PC-3 (cell line): Measurements from ENCODE around the gene PIGN.

Experiments
- EZH2 ChIP-seq: fragments of 300-600 bp; sonication (generic); IDR thresholded peaks from one replicate; pipeline ENCODE4 v1.6.1; 2017; ENCODE audit warnings: antibody characterized with exemption, mild to moderate bottlenecking, low read length; ENCODE audit not compliant: unreplicated experiment
- EZH2phosphoT487 ChIP-seq: fragments of 300-600 bp; sonication (generic); IDR thresholded peaks from 2 replicates; pipeline ENCODE4 v1.6.1; 2018; ENCODE audit warnings: mild to moderate bottlenecking, antibody characterized with exemption, low read length, borderline replicate concordance
- TF ChIP-seq, protein P1 (sequence below): fragments of 300-600 bp; sonication (generic); conservative IDR thresholded peaks from 2 replicates; pipeline ENCODE4 v1.5.1; 2017; ENCODE audit warnings: antibody characterized with exemption, low read depth, mild to moderate bottlenecking, low read length

DNA sequence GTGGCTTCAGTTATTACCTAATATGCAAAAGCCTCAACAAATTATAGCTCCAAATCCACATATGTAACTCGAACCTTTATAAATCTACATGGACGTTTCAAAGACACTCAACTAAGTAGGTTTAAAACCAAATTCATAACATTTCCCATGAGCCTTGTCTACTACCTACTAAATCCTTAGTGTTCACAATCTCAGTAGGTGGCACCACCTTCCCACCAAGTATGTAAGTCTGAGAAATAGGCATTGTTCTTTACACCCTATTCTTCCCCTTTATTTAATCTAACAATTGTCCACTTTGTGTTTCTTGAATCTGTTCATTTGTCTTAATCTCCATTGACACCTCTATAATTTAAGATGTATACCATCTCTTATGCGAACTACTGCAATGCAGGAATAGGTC is 4.6 kb downstream of the PIGN start:
- TF ChIP-seq, protein P1, sequence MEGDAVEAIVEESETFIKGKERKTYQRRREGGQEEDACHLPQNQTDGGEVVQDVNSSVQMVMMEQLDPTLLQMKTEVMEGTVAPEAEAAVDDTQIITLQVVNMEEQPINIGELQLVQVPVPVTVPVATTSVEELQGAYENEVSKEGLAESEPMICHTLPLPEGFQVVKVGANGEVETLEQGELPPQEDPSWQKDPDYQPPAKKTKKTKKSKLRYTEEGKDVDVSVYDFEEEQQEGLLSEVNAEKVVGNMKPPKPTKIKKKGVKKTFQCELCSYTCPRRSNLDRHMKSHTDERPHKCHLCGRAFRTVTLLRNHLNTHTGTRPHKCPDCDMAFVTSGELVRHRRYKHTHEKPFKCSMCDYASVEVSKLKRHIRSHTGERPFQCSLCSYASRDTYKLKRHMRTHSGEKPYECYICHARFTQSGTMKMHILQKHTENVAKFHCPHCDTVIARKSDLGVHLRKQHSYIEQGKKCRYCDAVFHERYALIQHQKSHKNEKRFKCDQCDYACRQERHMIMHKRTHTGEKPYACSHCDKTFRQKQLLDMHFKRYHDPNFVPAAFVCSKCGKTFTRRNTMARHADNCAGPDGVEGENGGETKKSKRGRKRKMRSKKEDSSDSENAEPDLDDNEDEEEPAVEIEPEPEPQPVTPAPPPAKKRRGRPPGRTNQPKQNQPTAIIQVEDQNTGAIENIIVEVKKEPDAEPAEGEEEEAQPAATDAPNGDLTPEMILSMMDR, result peak; percentile 34; the same call in 1 of the 2 replicates
- no peak for TF ChIP-seq EZH2
- no peak for TF ChIP-seq EZH2phosphoT487
